ENCODE data around the gene PDLIM5. TPM values are rescaled to one million over a fixed set of nuclear protein-coding genes. Genes with fewer than 3 reads are reported as not detected.

The PDLIM5 gene
- total RNA-seq, 2 experiments from 2014 or later: 14.8 to 18.3 TPM

DNA sequence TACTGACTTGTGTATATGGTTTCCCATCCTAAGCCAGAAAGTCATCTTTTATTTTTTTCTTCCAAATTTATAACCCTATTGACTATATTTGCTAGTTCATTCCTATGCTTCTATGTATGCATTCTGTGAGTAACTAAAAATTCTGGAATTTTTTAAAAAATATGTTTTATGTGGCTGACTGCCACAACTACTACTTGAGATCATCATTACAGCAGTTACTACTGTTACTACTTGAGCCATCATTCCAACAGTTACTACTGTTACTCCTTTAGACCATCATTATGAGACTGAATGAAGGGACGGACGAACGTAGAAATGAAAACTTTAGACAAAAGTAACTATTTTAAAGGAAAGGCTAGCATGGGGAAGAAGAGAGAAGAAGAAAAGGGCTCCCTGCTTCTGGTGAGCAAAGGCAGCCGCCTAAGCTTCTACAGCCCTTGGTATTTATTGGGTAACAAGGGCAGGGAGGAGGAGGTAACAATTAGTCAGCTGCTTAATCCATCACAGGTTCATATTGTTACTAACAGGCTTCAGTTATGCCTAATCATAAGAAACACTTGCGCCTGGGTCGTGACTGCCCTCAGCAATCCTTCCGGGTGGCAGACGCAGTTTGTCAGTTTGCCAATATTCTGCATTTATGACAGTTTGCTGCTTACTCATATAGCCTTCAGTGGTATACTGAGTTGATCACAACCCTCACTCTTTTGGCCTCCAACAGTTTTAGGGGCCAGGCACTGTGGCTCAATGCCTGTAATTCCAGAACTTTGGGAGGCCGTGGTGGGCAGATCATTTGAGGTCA lies 80.4 kb downstream of the PDLIM5 start:
- H3K36me3 Mint-ChIP-seq (ENCODE audit: low read depth): peaks cover 6% of the 10 kb centered on the region
- H3K4me3 Mint-ChIP-seq: no peak overlapping the region
- DNase-seq (no peak), ATAC-seq (no peak)
- TF ChIP-seq, protein P1, sequence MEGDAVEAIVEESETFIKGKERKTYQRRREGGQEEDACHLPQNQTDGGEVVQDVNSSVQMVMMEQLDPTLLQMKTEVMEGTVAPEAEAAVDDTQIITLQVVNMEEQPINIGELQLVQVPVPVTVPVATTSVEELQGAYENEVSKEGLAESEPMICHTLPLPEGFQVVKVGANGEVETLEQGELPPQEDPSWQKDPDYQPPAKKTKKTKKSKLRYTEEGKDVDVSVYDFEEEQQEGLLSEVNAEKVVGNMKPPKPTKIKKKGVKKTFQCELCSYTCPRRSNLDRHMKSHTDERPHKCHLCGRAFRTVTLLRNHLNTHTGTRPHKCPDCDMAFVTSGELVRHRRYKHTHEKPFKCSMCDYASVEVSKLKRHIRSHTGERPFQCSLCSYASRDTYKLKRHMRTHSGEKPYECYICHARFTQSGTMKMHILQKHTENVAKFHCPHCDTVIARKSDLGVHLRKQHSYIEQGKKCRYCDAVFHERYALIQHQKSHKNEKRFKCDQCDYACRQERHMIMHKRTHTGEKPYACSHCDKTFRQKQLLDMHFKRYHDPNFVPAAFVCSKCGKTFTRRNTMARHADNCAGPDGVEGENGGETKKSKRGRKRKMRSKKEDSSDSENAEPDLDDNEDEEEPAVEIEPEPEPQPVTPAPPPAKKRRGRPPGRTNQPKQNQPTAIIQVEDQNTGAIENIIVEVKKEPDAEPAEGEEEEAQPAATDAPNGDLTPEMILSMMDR (IDR thresholded peaks at IDR 0.05): no peak
- peaks cover 2% of the 10 kb centered on the region for H3K4me1 Mint-ChIP-seq (ENCODE audit: low read depth)
- H3K9me3 Mint-ChIP-seq: no peaks in the 10 kb centered on the region
- no peaks in the 10 kb centered on the region for H3K27me3 Mint-ChIP-seq
- intact Hi-C loops (cut with micrococcal nuclease): no loop called here
- H3K27ac Mint-ChIP-seq: no peak overlapping the region
- CTCF ChIA-PET: no interaction called here
- POLR2A ChIA-PET: no interaction called here

DNA sequence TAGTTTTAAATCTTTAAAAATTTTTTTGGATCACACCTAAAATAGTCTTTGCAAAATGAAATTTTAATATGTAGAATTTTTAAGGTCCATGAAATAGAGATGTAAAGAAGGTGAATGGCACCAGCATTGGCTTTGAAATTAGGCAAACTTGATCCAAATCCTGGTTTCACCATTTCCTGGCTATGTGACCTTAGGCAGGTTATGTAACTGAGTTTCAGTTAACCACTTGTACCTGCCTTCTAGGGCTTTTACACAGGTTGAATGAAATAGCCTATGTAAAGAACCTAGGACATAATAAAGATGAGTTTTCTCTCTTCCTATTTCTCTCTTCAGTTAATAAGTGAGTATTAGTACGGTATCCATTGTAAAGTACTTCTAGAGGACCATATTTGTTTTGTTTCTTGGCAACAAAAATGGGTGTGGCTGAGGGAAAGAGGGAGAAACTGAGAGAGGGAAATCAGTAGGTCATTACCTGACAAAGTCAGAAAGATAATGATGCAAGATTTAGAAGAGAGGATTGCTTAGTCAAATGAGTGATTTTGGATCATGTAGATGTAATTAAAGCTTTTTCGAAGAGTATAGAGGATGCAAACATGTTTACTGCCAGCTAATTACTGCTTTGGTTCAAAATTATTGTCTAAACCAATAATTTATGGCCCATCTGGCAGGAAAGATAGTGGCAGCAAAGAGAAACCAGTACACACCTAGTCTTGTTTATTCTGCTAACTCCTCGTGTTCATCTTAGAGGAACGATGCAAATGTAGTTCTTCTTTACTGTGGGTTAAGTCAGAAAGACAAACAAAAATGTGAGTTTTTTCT lies 81.9 kb downstream of the PDLIM5 start:
- ChIA-PET POLR2A (no interaction called here), CTCF (no interaction called here)
- H3K4me3 Mint-ChIP-seq: no peak overlapping the region
- intact Hi-C loops (cut with micrococcal nuclease): no loop called here
- H3K36me3 Mint-ChIP-seq (ENCODE audit: low read depth): peaks cover 4% of the 10 kb centered on the region
- TF ChIP-seq, protein P1 (IDR thresholded peaks at IDR 0.05): no peak
- H3K27me3 Mint-ChIP-seq: no peaks in the 10 kb centered on the region
- ATAC-seq (no peak), DNase-seq (no peak)
- H3K4me1 Mint-ChIP-seq (ENCODE audit: low read depth): peaks cover 2% of the 10 kb centered on the region
- H3K27ac Mint-ChIP-seq: no peak overlapping the region
- no peaks in the 10 kb centered on the region for H3K9me3 Mint-ChIP-seq

DNA sequence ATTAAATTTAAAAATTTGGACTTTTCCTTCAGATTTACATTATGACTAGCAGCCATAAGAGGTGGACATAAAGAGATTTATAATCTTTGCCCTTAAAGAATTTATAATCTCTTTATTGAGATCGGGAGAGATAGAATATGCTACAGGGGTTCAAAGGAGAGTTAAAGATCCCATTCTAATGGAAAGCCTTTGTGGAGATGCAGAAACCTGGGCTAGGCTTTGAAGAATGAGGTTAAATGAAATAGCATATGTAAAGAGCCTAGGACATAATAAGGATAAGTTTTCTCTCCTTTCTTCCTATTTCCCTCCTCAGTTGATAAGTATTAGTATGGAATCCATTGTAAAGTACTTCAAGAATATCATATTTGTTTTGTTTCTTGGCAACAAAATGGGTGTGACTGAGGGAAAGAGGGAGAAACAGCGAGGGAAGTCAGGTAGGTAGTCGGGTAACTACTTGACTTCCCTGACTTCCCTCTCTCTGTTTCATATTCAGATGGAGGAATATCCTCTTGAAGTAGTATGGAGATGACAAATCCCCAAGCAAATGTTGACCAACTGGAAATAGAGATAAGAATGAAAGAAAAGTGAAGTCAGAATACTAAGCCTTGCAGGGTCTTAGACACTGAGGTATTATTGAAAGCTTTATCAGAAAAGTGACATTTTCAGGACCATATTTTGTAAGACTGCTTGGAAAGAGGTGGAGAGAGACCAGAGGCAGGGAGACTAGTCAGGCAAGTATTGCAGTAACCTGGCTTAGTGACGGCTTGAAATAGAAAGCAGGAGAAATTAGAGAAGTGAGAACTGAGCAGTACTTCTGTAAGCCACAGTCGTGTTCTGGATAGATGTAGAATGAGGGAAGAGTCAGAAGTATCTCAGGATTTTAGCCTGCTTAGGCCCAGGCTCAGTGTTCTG lies 82.9 kb downstream of the PDLIM5 start:
- ATAC-seq (no peak), DNase-seq (no peak)
- Mint-ChIP-seq H3K9me3 (no peaks in the 10 kb centered on the region), H3K4me3 (no peak overlapping the region), H3K27me3 (no peaks in the 10 kb centered on the region), H3K27ac (no peak overlapping the region), H3K36me3 (ENCODE audit: low read depth) (no peaks in the 10 kb centered on the region), H3K4me1 (ENCODE audit: low read depth) (peaks cover 2% of the 10 kb centered on the region)
- TF ChIP-seq, protein P1 (IDR thresholded peaks at IDR 0.05): no peak
- CTCF ChIA-PET: no interaction called here
- POLR2A ChIA-PET: no interaction called here
- intact Hi-C loops (cut with micrococcal nuclease): no loop called here

DNA sequence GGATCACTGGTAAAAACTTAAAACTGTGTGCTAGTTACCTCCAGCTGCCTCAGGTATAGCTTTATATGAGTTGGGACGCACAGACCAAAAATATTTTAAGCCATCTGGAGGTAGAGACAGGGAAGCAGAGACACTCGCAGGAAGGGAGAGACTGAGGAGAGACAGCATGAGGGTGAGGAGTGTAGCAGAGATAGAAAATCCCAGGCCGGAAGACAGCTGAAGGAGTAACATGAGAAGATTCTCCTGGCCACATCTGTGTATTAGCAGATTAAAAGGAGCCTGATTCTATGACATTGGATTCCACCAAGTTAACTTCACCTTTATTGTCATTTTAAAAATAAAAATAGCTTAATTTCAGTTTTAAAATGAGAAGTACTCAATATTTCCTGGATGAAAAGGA lies 84.3 kb downstream of the PDLIM5 start:
- CTCF ChIA-PET: no interaction called here
- intact Hi-C loops (cut with micrococcal nuclease): no loop called here
- ATAC-seq: no peak
- POLR2A ChIA-PET: no interaction called here
- Mint-ChIP-seq H3K36me3 (ENCODE audit: low read depth) (no peaks in the 10 kb centered on the region), H3K27ac (no peak overlapping the region), H3K4me1 (ENCODE audit: low read depth) (peaks cover 2% of the 10 kb centered on the region), H3K27me3 (no peaks in the 10 kb centered on the region), H3K4me3 (no peak overlapping the region), H3K9me3 (no peaks in the 10 kb centered on the region)
- TF ChIP-seq, protein P1 (IDR thresholded peaks at IDR 0.05): no peak
- DNase-seq: no peak

All from activated CD8-positive, alpha-beta T cell treated with anti-CD3 and anti-CD28 coated beads for 36 hours (primary cell).